Nephron (organoid): Measurements from ENCODE around the gene ADARB1.

Source experiments
- H3K27ac Mint-ChIP-seq, 3 experiments: 2 replicates each; pipeline ENCODE4 v1.8.0; 2020; ENCODE audit warnings: mixed read lengths in 3 of 3, mild to moderate bottlenecking in 2 of 3, moderate library complexity in 1 of 3
- H3K27me3 Mint-ChIP-seq: 2 replicates; pipeline ENCODE4 v1.8.0; 2021; ENCODE audit warnings: low read depth, mild to moderate bottlenecking, moderate library complexity, mixed read lengths
- H3K36me3 Mint-ChIP-seq: 2 replicates; pipeline ENCODE4 v1.8.0; 2020; ENCODE audit warnings: low read depth, mixed read lengths
- H3K4me1 Mint-ChIP-seq: 2 replicates; pipeline ENCODE4 v1.8.0; 2020; ENCODE audit warnings: mixed read lengths
- H3K4me3 Mint-ChIP-seq, 3 experiments: 2 replicates each; pipeline ENCODE4 v1.8.0; 2020; ENCODE audit warnings: mild to moderate bottlenecking in 3 of 3, mixed read lengths in 3 of 3, moderate library complexity in 2 of 3
- H3K9me3 Mint-ChIP-seq: 2 replicates; pipeline ENCODE4 v1.8.0; 2020; ENCODE audit warnings: mixed read lengths
- TF ChIP-seq, protein P1 (sequence below), 3 experiments: fragments of 200-600 bp; sonication (generic); IDR thresholded peaks; one replicate each; pipeline ENCODE4 v1.5.0; 2021; ENCODE audit warnings: antibody characterized with exemption in 3 of 3; ENCODE audit not compliant: unreplicated experiment in 3 of 3

ADARB1 gene

DNA sequence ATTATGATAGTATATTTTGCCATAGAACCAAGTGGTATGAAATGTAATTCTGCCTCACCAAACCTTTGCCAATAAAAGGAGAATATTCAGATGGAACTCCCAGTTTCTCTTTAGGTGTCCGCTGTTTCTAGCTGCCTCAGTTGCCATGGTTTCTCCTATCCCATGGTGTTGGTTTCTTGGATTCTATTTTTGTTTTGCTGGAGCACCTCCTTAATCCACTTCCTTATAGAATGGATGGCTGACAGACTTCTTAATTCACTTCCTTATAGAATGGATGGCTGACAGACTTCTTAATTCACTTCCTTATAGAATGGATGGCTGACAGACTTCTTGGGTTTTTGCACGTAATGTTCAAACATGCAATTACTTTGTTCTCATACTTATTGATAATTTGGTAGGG, 43.7 kb downstream of the ADARB1 start:
- H3K9me3 Mint-ChIP-seq = peaks cover 6% of the 10 kb centered on the region
- H3K27me3 Mint-ChIP-seq = no peaks in the 10 kb centered on the region
- peaks cover 13% of the 10 kb centered on the region for H3K36me3 Mint-ChIP-seq
- TF ChIP-seq, protein P1, sequence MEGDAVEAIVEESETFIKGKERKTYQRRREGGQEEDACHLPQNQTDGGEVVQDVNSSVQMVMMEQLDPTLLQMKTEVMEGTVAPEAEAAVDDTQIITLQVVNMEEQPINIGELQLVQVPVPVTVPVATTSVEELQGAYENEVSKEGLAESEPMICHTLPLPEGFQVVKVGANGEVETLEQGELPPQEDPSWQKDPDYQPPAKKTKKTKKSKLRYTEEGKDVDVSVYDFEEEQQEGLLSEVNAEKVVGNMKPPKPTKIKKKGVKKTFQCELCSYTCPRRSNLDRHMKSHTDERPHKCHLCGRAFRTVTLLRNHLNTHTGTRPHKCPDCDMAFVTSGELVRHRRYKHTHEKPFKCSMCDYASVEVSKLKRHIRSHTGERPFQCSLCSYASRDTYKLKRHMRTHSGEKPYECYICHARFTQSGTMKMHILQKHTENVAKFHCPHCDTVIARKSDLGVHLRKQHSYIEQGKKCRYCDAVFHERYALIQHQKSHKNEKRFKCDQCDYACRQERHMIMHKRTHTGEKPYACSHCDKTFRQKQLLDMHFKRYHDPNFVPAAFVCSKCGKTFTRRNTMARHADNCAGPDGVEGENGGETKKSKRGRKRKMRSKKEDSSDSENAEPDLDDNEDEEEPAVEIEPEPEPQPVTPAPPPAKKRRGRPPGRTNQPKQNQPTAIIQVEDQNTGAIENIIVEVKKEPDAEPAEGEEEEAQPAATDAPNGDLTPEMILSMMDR (IDR thresholded peaks at IDR 0.05; ENCODE audit: unreplicated experiment in 3 of 3) = no peak
- H3K4me3 Mint-ChIP-seq = no peak overlapping the region
- no peak overlapping the region for H3K27ac Mint-ChIP-seq
- H3K4me1 Mint-ChIP-seq = peaks cover 55% of the 10 kb centered on the region

DNA sequence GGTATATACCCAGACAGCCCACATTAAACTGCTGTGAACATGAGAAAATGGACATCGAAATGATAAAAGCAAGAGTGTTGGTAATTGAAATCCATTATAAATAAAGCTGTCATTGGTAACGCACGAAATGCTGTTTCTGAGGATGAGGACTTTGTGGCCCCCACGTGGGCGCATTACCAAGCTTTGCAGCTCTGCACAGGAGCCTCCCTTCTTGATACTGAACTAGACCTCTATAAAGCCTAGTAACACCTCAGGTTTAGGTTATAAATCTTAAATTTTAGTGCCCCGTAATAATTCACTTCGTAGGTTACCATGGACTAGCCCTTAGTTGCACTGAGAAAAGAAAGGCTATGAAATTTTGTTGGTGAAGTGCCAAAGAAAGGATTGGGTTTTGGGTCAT, 45.4 kb downstream of the ADARB1 start:
- H3K36me3 Mint-ChIP-seq = peaks cover 13% of the 10 kb centered on the region

DNA sequence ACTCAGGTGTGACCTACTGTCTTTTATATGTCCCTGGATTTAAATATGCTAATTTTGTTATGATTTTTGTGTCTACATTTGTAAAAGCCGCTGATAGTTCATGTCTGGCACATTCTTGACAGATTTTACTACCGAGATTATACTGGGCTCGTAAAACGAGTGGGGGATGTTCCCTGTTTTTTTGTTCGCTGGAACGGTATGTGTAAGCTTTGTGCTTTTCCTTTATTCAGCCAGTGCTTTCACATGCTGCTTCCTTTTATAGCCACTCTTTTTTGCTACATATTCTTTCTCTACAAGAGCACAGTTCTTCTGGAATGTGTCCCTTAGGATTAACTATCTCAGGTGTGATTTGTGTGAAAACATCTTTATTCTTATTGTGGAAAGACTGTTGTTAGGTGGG, 46.6 kb downstream of the ADARB1 start:
- Mint-ChIP-seq H3K9me3 (peaks cover 6% of the 10 kb centered on the region), H3K4me1 (peaks cover 55% of the 10 kb centered on the region), H3K36me3 (peaks cover 13% of the 10 kb centered on the region), H3K4me3 (no peak overlapping the region), H3K27ac (no peak overlapping the region), H3K27me3 (peaks cover 5% of the 10 kb centered on the region)
- TF ChIP-seq, protein P1 (IDR thresholded peaks at IDR 0.05; ENCODE audit: unreplicated experiment in 3 of 3) = no peak

More for the DNA sequence above, 45.4 kb downstream of the ADARB1 start:
- TF ChIP-seq, protein P1 (IDR thresholded peaks at IDR 0.05; ENCODE audit: unreplicated experiment in 3 of 3) = no peak
- H3K27ac Mint-ChIP-seq = no peak overlapping the region
- H3K4me3 Mint-ChIP-seq = no peak overlapping the region
- H3K27me3 Mint-ChIP-seq = peaks cover 5% of the 10 kb centered on the region
- H3K9me3 Mint-ChIP-seq = peaks cover 6% of the 10 kb centered on the region
- H3K4me1 Mint-ChIP-seq = peaks cover 55% of the 10 kb centered on the region

DNA sequence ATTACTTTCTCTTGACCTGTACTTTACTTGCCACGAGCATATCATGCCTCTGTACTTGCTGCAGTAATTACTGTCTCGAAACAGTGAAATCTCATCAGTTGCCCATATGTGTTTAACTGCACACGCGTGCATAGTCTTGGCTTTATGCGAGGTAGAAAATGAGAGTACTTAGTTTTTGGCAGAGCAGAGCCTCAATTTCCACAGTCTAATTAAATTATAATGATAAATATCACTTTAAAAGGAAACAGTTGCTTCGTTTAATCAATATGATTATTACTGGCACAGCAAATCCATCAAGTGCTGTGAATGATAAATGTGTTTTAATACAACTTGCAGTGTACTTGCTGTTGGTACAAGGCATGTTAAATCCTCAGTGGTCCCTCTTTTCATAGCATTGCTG, 47.6 kb downstream of the ADARB1 start:
- Mint-ChIP-seq H3K4me1 (peaks cover 66% of the 10 kb centered on the region), H3K27me3 (peaks cover 8% of the 10 kb centered on the region), H3K9me3 (peaks cover 4% of the 10 kb centered on the region), H3K36me3 (peaks cover 9% of the 10 kb centered on the region), H3K4me3 (no peak overlapping the region), H3K27ac (no peak overlapping the region)
- TF ChIP-seq, protein P1 (IDR thresholded peaks at IDR 0.05; ENCODE audit: unreplicated experiment in 3 of 3) = no peak

DNA sequence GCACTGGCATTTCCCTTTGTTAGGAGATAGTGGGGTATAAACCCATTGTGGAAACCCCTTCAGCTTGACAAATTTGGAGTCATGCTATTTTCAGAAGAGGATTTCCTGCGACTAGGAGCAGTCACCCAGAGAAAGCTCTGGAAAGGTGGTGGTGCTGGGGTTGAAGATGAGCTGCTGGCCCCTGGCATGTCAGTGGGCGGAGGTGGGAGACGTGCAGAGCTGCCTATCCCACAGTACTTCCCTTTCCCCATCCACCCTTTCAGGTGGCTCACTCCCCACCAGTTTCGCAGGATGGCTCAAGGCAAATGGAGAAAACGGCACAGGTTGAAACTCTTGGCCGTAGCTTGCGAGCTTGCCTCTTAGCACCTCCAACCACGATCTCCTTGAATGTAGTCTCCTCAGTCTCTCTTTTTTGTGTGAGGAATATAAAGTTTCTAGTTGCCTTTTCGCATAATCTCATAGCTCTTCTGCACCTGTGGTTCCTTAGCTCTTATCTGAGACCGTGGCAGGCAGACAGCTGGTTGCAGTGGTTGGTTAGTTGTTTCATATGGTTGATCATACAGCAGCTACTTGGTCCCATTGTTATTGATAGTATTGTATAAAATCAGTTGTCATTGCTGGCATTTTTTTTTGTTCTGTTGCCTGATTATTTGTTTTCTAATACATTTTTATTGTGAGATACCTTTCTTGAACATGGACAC, 48.2 kb downstream of the ADARB1 start:
- Mint-ChIP-seq H3K27ac (no peak overlapping the region), H3K27me3 (peaks cover 11% of the 10 kb centered on the region), H3K9me3 (peaks cover 4% of the 10 kb centered on the region), H3K4me1 (peaks cover 68% of the 10 kb centered on the region), H3K4me3 (no peak overlapping the region), H3K36me3 (peaks cover 9% of the 10 kb centered on the region)
- TF ChIP-seq, protein P1 (IDR thresholded peaks at IDR 0.05; ENCODE audit: unreplicated experiment in 3 of 3) = no peak

DNA sequence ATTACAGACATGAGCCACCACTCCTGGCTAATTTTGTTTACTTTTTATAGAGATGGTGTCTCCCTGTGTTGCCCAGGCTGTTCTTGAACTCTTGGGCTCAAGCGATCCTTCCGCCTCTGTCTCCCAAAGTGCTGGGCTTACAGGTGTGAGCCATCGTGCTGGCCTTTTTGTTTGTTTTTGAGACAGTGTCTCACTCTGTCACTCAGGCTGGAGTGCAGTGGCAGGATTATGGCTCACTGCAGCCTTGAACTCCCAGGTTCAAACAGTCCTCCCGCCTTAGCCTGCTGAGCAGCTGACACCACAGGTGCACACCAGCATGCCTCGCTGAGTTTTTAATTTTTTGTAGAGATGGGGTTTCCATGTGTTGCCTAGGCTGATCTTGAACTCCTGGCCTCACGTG, 49.1 kb downstream of the ADARB1 start:
- TF ChIP-seq, protein P1 (IDR thresholded peaks at IDR 0.05; ENCODE audit: unreplicated experiment in 3 of 3) = no peak
- Mint-ChIP-seq H3K9me3 (peaks cover 4% of the 10 kb centered on the region), H3K4me3 (no peak overlapping the region), H3K27ac (no peak overlapping the region), H3K36me3 (peaks cover 8% of the 10 kb centered on the region), H3K27me3 (peaks cover 11% of the 10 kb centered on the region), H3K4me1 (peaks cover 76% of the 10 kb centered on the region)
